Activated B cell treated with CpG ODN at 0.5 μM for 24 hours (primary cell): ENCODE results near the gene SLC25A28. TPM values are rescaled to one million over a fixed set of nuclear protein-coding genes. Genes with fewer than 3 reads are reported as not detected.

ENCODE experiments used
- ATAC-seq: fragments of 200-7000 bp; cut with Tn5 transposase; one replicate; pipeline ENCODE4 v1.10.0; 2021; ENCODE audit warnings: low read depth, mild to moderate bottlenecking, moderate library complexity
- CTCF ChIA-PET: fragments of 350-600 bp; sonication (Branson Sonifier 250); formaldehyde crosslinking; loops from one replicate; lab custom pipeline; 2021; ENCODE audit warnings: antibody characterized with exemption; lab: Charles Lee
- POLR2A ChIA-PET: fragments of 350-600 bp; sonication (Branson Sonifier 250); formaldehyde crosslinking; loops from one replicate; lab custom pipeline; 2021; ENCODE audit warnings: antibody characterized with exemption; lab: Charles Lee
- DNase-seq: peaks from one replicate; pipeline ENCODE4 v3.0.0; 2022
- H3K27ac Mint-ChIP-seq: one replicate; pipeline ENCODE4 v1.8.0; 2020; ENCODE audit warnings: mixed read lengths
- H3K27me3 Mint-ChIP-seq: one replicate; pipeline ENCODE4 v1.8.0; 2021; ENCODE audit warnings: mixed read lengths
- H3K36me3 Mint-ChIP-seq: one replicate; pipeline ENCODE4 v1.8.0; 2021; ENCODE audit warnings: low read depth, mixed read lengths
- H3K4me1 Mint-ChIP-seq: one replicate; pipeline ENCODE4 v1.8.0; 2021; ENCODE audit warnings: mixed read lengths
- H3K4me3 Mint-ChIP-seq: one replicate; pipeline ENCODE4 v1.8.0; 2020; ENCODE audit warnings: mild to moderate bottlenecking, mixed read lengths
- H3K9me3 Mint-ChIP-seq: one replicate; pipeline ENCODE4 v1.8.0; 2020; ENCODE audit warnings: mixed read lengths
- CTCF ChIP-seq: fragments of 200-600 bp; IDR thresholded peaks from one replicate; pipeline ENCODE4 v1.8.0; 2022; ENCODE audit warnings: antibody characterized with exemption, mild to moderate bottlenecking
- intact Hi-C: fragments of 100-400 bp; cut with micrococcal nuclease; formaldehyde crosslinking; loops from one replicate; pipeline ENCODE4 v1.15.1; 2024
- total RNA-seq: library from RNA; stranded (reverse); gene quantifications from 2 replicates; pipeline ENCODE4 v1.2.3, GENCODE V29; 2022

Gene SLC25A28
- total RNA-seq, 1 donor from 2014 or later, result 47.5 TPM

GRCh38 chr10:99595236-99595635 is 25.0 kb downstream of the SLC25A28 start:
- no peaks in the 10 kb centered on the region for H3K27me3 Mint-ChIP-seq
- H3K27ac Mint-ChIP-seq, result no peak overlapping the region
- intact Hi-C loops, result no loop called here
- POLR2A ChIA-PET, result no interaction called here
- ATAC-seq (no peak), DNase-seq (no peak)
- peaks cover 13% of the 10 kb centered on the region for H3K4me1 Mint-ChIP-seq
- no peaks in the 10 kb centered on the region for H3K9me3 Mint-ChIP-seq
- TF ChIP-seq CTCF, result no peak
- no peaks in the 10 kb centered on the region for H3K36me3 Mint-ChIP-seq
- CTCF ChIA-PET, result no interaction called here
- H3K4me3 Mint-ChIP-seq, result no peak overlapping the region

- no peak for TF ChIP-seq CTCF
- Mint-ChIP-seq H3K27ac (no peak overlapping the region), H3K4me1 (no peaks in the 10 kb centered on the region), H3K36me3 (no peaks in the 10 kb centered on the region), H3K27me3 (no peaks in the 10 kb centered on the region), H3K4me3 (no peak overlapping the region), H3K9me3 (no peaks in the 10 kb centered on the region)
- ChIA-PET POLR2A (no interaction called here), CTCF (interaction anchor here (0.6 kb wide), 1 partner anchor 20 kb away, joined by 4 read pairs; no protein-coding TSS in a partner anchor)
- ATAC-seq, result no peak
- no peak for DNase-seq
- intact Hi-C loops, result no loop called here
Measured at GRCh38 chr10:99593312-99593711, 26.9 kb downstream of the SLC25A28 start.

DNA sequence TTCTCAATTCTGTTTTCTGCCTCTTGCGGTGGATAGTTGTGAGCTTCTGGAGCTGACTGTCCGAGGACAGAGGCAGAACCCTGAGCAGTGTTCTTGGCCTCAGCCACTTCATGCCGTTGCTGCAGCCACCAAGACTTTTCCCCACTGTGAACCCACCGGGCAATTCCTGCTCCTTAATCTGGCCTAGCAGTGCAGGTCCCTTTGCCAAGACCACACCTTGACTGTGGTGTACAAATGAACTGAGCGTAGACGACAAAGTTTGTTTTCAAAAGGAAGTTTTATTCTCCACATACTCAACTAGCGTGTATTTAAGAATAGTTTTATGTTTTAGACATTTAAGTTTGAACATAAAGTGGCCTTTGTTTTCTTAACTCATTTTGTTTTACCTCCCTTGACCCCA is 29.4 kb downstream of the SLC25A28 start:
- no peak overlapping the region for H3K27ac Mint-ChIP-seq
- H3K27me3 Mint-ChIP-seq, result no peaks in the 10 kb centered on the region
- POLR2A ChIA-PET, result no interaction called here
- CTCF ChIA-PET, result no interaction called here
- intact Hi-C loops, result no loop called here
- no peaks in the 10 kb centered on the region for H3K9me3 Mint-ChIP-seq
- H3K36me3 Mint-ChIP-seq, result no peaks in the 10 kb centered on the region
- ATAC-seq, result no peak
- H3K4me3 Mint-ChIP-seq, result no peak overlapping the region
- no peaks in the 10 kb centered on the region for H3K4me1 Mint-ChIP-seq
- DNase-seq, result no peak
- TF ChIP-seq CTCF, result no peak

GRCh38 chr10:99583687-99584086 is 36.6 kb downstream of the SLC25A28 start:
- Mint-ChIP-seq H3K9me3 (no peaks in the 10 kb centered on the region), H3K36me3 (no peaks in the 10 kb centered on the region), H3K4me3 (no peak overlapping the region), H3K27ac (no peak overlapping the region), H3K27me3 (peaks cover 2% of the 10 kb centered on the region), H3K4me1 (no peaks in the 10 kb centered on the region)
- ChIA-PET CTCF (no interaction called here), POLR2A (interaction anchor here (1.3 kb wide), 1 partner anchor 14 kb away, joined by 3 read pairs; no protein-coding TSS in a partner anchor)
- intact Hi-C loops, result no loop called here
- no peak for ATAC-seq
- TF ChIP-seq CTCF, result no peak
- DNase-seq, result no peak

- peaks cover 2% of the 10 kb centered on the region for H3K27me3 Mint-ChIP-seq
- no peak for TF ChIP-seq CTCF
- H3K9me3 Mint-ChIP-seq, result no peaks in the 10 kb centered on the region
Measured at GRCh38 chr10:99582255-99582770, 37.9 kb downstream of the SLC25A28 start.

More at GRCh38 chr10:99582255-99582770, 37.9 kb downstream of the SLC25A28 start:
- H3K36me3 Mint-ChIP-seq, result no peaks in the 10 kb centered on the region
- intact Hi-C loops, result no loop called here
- ChIA-PET POLR2A (interaction anchor here (1.3 kb wide), 1 partner anchor 13 kb away, joined by 3 read pairs; no protein-coding TSS in a partner anchor), CTCF (no interaction called here)
- H3K4me3 Mint-ChIP-seq, result no peak overlapping the region
- H3K27ac Mint-ChIP-seq, result no peak overlapping the region
- no peaks in the 10 kb centered on the region for H3K4me1 Mint-ChIP-seq
- no peak for DNase-seq
- no peak for ATAC-seq
